ENCODE data around the gene ULK4.

DNA sequence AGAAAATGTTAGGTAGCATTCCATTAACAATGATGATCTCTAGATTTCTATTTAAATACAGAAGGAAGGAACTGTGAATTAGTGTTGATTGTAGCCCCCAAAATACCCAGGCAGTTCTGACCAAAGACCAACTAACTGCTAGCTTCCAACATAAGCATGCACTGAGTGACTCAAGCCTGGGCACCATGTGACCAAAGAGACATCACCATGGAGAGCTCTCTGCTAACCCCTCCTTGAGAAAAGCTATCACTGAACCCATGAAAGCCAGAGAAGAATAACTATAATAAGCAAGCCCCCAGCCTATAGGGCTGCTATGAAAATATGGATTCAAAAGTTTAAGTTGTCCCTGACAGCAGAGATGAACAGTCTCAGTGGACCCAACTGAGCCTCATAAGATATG, 310.2 kb downstream of the ULK4 start:
- TF ChIP-seq POLR2AphosphoS5 (IDR thresholded peaks at IDR 0.05; ENCODE audit: low read depth, low read length) (no peak), CTCF (IDR thresholded peaks at IDR 0.05) (no peak), SIN3A (IDR thresholded peaks at IDR 0.05; ENCODE audit: borderline replicate concordance, insufficient read depth, low read depth, low read length) (no peak)
